Measurements from ENCODE around the gene ZNF414.

ZNF414 gene

DNA sequence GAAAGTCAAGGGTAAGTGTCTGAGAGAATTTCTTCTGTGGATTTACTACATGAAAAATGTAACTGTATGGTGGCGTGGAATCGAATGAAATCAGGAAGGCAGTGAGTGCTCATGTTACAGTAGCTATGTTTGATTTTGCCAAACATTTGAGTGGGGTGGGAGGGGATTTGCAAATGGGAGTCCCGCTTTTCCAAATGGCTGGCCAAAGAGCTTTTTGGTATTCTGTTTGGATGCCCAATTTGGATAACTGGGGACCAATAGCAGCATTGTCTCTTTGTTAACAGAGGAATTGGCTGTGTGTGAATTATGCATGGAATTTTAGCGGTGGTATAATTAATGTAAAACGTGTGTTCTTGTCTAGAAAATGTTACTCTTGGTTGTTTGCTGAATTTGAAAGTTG, 51.4 kb downstream of the ZNF414 start:
- Histone ChIP-seq H4K20me1 (peaks cover 92 to 100% (median 99%) of the 10 kb centered on the region in 11 experiments), H3K9me3 (replicated peaks in 1 of 11) (no peaks in the 10 kb centered on the region), H3K27me3 (no peaks in the 10 kb centered on the region), H3K9ac (no peak overlapping the region), H3K4me2 (no peak overlapping the region), H3K36me3 (peaks cover 89 to 100% (median 100%) of the 10 kb centered on the region in 11 experiments), H3K27ac (no peak overlapping the region), H3K4me3 (no peak overlapping the region), H3K4me1 (peaks cover 23 to 57% (median 41%) of the 10 kb centered on the region in 10 experiments)
- TF ChIP-seq Cebpa-rat (IDR thresholded peaks at IDR 0.05) = no peak

DNA sequence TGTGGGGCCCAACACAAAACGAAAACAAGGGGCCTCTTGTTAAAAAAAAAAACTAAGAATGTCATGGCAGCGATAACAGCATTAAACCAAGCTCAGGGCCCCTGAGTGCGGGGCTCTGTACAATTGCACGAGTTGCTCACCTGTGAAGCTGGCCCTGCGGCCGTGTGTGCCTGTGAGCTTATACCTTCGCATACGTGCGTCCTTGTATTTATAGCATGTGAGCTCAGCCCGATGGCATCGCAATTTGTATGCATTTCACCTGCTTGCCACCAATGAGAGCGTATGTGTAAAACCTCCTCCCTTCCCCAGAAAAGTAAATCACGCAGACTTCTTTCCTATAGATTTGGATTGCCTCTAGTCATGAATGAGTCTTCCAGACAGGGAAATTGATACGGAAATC, 52.1 kb downstream of the ZNF414 start:
- Histone ChIP-seq H3K27me3 (no peaks in the 10 kb centered on the region), H3K36me3 (peaks cover 89 to 100% (median 100%) of the 10 kb centered on the region in 11 experiments), H3K4me3 (no peak overlapping the region), H3K9ac (no peak overlapping the region), H3K4me1 (peaks cover 21 to 55% (median 38%) of the 10 kb centered on the region in 10 experiments), H4K20me1 (peaks cover 92 to 100% (median 100%) of the 10 kb centered on the region in 11 experiments), H3K4me2 (no peak overlapping the region), H3K9me3 (replicated peaks in 1 of 11) (no peaks in the 10 kb centered on the region), H3K27ac (no peak overlapping the region)
- TF ChIP-seq Cebpa-rat (IDR thresholded peaks at IDR 0.05) = no peak

DNA sequence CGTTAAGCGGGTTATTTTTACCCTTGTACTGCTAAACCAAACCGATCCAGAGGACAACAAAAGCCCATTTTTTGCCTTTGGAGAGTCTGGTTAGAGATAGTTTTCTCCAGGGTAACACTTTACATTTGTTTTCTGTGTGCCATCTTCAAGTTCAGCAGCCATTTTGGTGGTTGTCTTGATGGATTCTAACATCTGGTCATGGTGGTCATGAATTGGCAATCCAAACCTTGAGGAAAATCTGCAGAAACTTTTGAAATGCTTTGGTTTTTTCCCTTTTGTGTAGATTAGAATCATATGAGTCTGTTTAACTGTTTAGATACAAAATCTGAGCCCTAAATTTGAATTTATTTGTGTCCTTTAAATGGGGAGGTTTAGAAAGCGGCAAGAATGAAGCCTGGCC, 52.6 kb downstream of the ZNF414 start:
- Histone ChIP-seq H3K9ac (no peak overlapping the region), H3K36me3 (peaks cover 89 to 100% (median 100%) of the 10 kb centered on the region in 11 experiments), H4K20me1 (peaks cover 94 to 100% (median 100%) of the 10 kb centered on the region in 11 experiments), H3K27ac (no peak overlapping the region), H3K27me3 (no peaks in the 10 kb centered on the region), H3K4me3 (no peak overlapping the region), H3K9me3 (replicated peaks in 1 of 11) (no peaks in the 10 kb centered on the region), H3K4me2 (peak overlapping the region in 1 of 11 experiments; percentile 57; a peak in 2 of 22 replicates), H3K4me1 (peaks cover 21 to 55% (median 40%) of the 10 kb centered on the region in 10 experiments)
- TF ChIP-seq Cebpa-rat (IDR thresholded peaks at IDR 0.05) = no peak

DNA sequence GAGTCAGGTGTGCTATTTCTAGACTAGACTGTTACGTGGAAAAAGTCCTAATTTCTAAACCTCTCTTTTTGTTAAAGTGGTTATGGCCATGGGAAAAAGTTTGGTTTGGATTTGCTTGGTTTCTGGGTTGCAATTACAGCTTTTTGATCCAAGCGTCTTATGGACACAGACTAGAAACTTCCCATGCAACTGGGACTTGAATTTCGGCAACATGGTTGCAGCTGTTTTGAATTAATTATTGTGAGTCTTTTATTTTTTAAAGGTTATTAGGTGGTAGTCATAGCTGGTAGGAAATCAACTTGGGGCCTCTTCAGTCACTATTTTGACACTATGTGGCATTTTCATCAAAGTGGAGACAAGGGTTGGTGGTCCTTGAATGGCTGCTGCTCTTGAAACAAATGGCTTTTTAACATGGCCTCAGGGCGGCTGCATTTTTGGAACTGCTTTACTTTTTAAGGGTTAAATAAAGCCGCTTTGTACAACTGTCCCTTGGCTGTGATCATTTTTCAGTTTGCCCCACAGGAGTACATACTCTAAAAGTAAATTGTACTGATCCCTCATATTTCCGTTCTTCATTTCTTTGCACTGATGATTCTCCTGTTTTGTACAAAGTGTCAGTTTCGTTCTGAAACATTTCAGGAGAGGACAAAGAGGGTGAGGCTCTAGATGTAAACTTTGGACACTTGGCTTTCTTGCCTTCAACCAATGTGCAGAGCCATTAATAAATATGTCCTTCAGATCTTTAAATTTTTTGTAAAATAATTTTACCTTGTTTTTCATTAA, 53.3 kb downstream of the ZNF414 start:
- H3K36me3 ChIP-seq = peaks cover 89 to 100% (median 100%) of the 10 kb centered on the region in 11 experiments
- H3K9me3 ChIP-seq (replicated peaks in 1 of 11) = no peaks in the 10 kb centered on the region
- H3K27ac ChIP-seq = peak overlapping the region in 1 of 11 experiments; percentile 17; a peak in 1 of 22 replicates
- H4K20me1 ChIP-seq = peaks cover 97 to 100% (median 100%) of the 10 kb centered on the region in 11 experiments
- H3K27me3 ChIP-seq = no peaks in the 10 kb centered on the region
- H3K4me3 ChIP-seq = no peak overlapping the region
- peak overlapping the region; percentile 3 to 57 (median 27); a peak in 16 of 22 replicates for H3K4me2 ChIP-seq
- H3K4me1 ChIP-seq = peaks cover 21 to 57% (median 40%) of the 10 kb centered on the region in 10 experiments
- H3K9ac ChIP-seq = peak overlapping the region in 2 of 11 experiments; percentile 8 to 14; a peak in 1 of 22 replicates
- TF ChIP-seq Cebpa-rat (IDR thresholded peaks at IDR 0.05) = no peak

All from BLaER1 treated with 17β-estradiol and CSF1 and Interleukin-3, amounts not matched to agents 10 nM and 100 nM (cell line).